ENCODE measurements around the gene SPECC1L. TPM values are rescaled to one million over a fixed set of nuclear protein-coding genes. Genes with fewer than 3 reads are reported as not detected.

SPECC1L gene
- total RNA-seq, 2 donors from 2014 or later, result 39.6 to 63.2 TPM

DNA sequence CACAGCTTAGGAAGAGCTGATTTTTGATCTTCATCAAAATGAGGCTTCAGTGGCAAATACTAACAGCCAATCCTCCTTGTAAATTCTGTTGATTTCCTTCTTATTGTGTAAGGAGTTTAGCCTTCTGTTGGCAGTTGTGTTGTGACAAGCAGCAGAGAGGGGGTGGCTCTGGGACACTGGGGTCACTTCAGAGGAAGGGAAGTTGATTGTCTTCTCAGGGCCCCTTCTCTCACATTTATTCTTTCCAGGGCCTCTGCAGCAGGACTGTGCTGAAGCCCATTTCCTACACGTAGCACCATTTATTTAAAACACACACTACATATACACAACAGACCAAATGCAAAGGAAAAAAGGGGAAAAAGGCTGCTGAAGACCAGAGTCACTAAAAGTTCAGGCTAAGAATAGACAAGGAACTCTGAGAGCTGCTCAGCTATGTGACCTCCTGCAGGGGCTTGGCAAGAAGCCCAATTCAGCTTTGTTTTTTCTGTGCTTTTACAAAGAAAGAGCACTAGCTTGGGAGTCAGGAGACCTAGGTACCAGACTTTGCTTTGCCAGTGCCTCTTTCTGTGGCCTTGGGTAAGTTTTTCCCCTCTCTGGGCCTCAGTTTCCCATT is 196.2 kb downstream of the SPECC1L start:
- intact Hi-C loops (cut with DNase I), result no loop called here
- DNase-seq (ENCODE audit: low spot score), result no peak
- Histone ChIP-seq H3K4me3 (no peak overlapping the region), H3K9me3 (no peaks in the 10 kb centered on the region), H3K4me1 (replicated peaks) (no peaks in the 10 kb centered on the region), H3K27me3 (replicated peaks; ENCODE audit: insufficient read depth) (no peaks in the 10 kb centered on the region), H3K36me3 (no peaks in the 10 kb centered on the region), H3K27ac (peak overlapping the region in 1 of 2 donors; percentile 42)
- WGBS, result 50% methylated on average over 1 of the region's 1 CpG
- TF ChIP-seq POLR2A (IDR thresholded peaks at IDR 0.05) (no peak), POLR2AphosphoS5 (IDR thresholded peaks at IDR 0.05) (no peak)
- TF ChIP-seq, protein P1, sequence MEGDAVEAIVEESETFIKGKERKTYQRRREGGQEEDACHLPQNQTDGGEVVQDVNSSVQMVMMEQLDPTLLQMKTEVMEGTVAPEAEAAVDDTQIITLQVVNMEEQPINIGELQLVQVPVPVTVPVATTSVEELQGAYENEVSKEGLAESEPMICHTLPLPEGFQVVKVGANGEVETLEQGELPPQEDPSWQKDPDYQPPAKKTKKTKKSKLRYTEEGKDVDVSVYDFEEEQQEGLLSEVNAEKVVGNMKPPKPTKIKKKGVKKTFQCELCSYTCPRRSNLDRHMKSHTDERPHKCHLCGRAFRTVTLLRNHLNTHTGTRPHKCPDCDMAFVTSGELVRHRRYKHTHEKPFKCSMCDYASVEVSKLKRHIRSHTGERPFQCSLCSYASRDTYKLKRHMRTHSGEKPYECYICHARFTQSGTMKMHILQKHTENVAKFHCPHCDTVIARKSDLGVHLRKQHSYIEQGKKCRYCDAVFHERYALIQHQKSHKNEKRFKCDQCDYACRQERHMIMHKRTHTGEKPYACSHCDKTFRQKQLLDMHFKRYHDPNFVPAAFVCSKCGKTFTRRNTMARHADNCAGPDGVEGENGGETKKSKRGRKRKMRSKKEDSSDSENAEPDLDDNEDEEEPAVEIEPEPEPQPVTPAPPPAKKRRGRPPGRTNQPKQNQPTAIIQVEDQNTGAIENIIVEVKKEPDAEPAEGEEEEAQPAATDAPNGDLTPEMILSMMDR (IDR thresholded peaks at IDR 0.05), result no peak

DNA sequence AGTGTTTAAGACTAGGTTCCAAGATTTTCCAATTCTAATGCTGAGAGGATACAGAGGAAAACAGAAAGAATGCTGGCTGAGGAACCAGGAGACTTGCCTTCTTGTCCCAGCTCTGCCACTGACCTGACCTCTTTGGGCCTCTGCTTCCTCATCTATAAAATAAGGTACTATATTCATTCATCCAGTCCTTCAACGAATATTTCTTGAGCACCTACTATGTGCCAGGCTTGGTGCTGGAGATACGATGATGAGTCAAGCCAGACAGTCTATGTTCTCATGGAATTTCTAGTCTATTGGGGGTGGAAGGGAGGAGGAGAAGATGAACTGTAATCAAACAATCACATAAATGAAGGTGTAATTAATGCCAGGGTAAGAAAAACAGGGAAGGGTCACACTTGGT is 196.7 kb downstream of the SPECC1L start:
- intact Hi-C loops (cut with DNase I), result no loop called here
- DNase-seq (ENCODE audit: low spot score), result no peak
- TF ChIP-seq POLR2A (IDR thresholded peaks at IDR 0.05) (no peak), POLR2AphosphoS5 (IDR thresholded peaks at IDR 0.05) (no peak)
- TF ChIP-seq, protein P1 (IDR thresholded peaks at IDR 0.05), result no peak
- H3K4me1 ChIP-seq (replicated peaks), result no peaks in the 10 kb centered on the region
- H3K27ac ChIP-seq, result peak overlapping the region in 1 of 2 donors; percentile 42
- no peaks in the 10 kb centered on the region for H3K27me3 ChIP-seq (replicated peaks; ENCODE audit: insufficient read depth)
- 64% methylated on average over 2 of the region's 2 CpGs for WGBS
- no peaks in the 10 kb centered on the region for H3K36me3 ChIP-seq
- H3K9me3 ChIP-seq, result no peaks in the 10 kb centered on the region
- H3K4me3 ChIP-seq, result no peak overlapping the region

Other genes starting within 250 kb of the SPECC1L start
- 1 to 10 TPM; 7.8 to 9.3 TPM for gene SUSD2, start 89.3 kb upstream of the SPECC1L start, total RNA-seq
- gene GGT5, start 25.7 kb upstream of the SPECC1L start, total RNA-seq, result 10 to 100 TPM; 19.2 to 39.7 TPM
- 1 to 10 TPM; 2.1 to 3.7 TPM for gene ADORA2A, start 156.8 kb downstream of the SPECC1L start, total RNA-seq
- 1 to 10 TPM in 1 of 2 donors, under 1 TPM in 1; 0.05 to 5.0 TPM for gene UPB1, start 224.5 kb downstream of the SPECC1L start, total RNA-seq

Measured in prostate gland (tissue), 2 donors.